Measurements from ENCODE around the gene DHCR24. TPM values are rescaled to one million over a fixed set of nuclear protein-coding genes. Genes with fewer than 3 reads are reported as not detected.

DHCR24 gene
- total and polyA plus RNA-seq, 2 experiments from 2014 or later, result 124 to 453 TPM

GRCh38 chr1:54857746-54858561 is 29.0 kb downstream of the DHCR24 start (continued):
- no peak for TF ChIP-seq ZNF114 (CRISPR knock-in tag; IDR thresholded peaks at IDR 0.05)
- TF ChIP-seq NANOG (IDR thresholded peaks at IDR 0.05; ENCODE audit: borderline replicate concordance), result no peak
- no peak for TF ChIP-seq EZH2phosphoT487 (IDR thresholded peaks at IDR 0.05; ENCODE audit: unreplicated experiment)
- TF ChIP-seq ETS1 (IDR thresholded peaks at IDR 0.05), result no peak

DNA sequence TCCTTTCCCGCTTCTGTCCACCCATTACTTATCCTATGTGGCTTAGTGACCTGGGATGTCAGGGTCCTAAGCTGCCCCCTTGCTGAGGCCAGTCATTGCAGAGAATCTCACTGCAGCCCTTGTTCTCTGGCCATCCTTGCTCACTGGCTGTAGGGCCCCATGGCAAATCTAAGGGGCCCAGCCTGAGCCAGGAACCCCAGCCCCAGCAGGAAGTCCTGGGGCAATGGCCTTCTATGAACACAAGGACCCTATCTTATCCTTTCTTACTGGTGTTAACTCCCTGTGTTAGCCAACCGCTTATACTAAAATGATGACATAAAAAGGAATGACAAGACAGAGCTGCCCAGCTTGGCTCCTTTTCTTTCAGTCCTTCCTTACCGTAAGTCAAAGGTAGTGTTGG is 29.9 kb downstream of the DHCR24 start:
- peaks cover 94% of the 10 kb centered on the region for H3K36me3 Mint-ChIP-seq (ENCODE audit: low read depth)
- no peak for DNase-seq (ENCODE audit: low spot score)
- ATAC-seq, result no peak

More for the DNA sequence above, 29.9 kb downstream of the DHCR24 start:
- H3K4me1 Mint-ChIP-seq, result peaks cover 3% of the 10 kb centered on the region; the same call in 2 of the 3 replicates
- peaks cover 48% of the 10 kb centered on the region for H4K20me1 ChIP-seq (replicated peaks; ENCODE audit: insufficient read depth)
- no peak overlapping the region for H3K4me3 ChIP-seq
- no peaks in the 10 kb centered on the region for H3K27me3 ChIP-seq (ENCODE audit: insufficient read depth)
- no peaks in the 10 kb centered on the region for H3K9me2 ChIP-seq (ENCODE audit: insufficient read depth)
- peaks cover 19% of the 10 kb centered on the region; the same call in 1 of the 2 replicates for H3F3A ChIP-seq (replicated peaks; ENCODE audit: low read depth)
- peaks cover 9% of the 10 kb centered on the region for H3K27me3 Mint-ChIP-seq (ENCODE audit: insufficient read depth, low read depth, poor library complexity)
- no peak overlapping the region for H2AFZ ChIP-seq
- TF ChIP-seq STAT1 (IDR thresholded peaks at IDR 0.05; ENCODE audit: unreplicated experiment) (no peak), CTCF (conservative IDR thresholded peaks at IDR 0.05; ENCODE audit: low read depth in 2 of 2) (no peak), ZNF462 (CRISPR knock-in tag; IDR thresholded peaks at IDR 0.05) (no peak)
- H3K27ac Mint-ChIP-seq, result no peak overlapping the region
- 0 out of 2 replicates have a peak overlapping the region, but pooled peaks have one; percentile 27 for H3K27ac ChIP-seq (ENCODE audit: low read depth)
- H3K79me2 ChIP-seq (replicated peaks; ENCODE audit: insufficient read depth), result peaks cover 9% of the 10 kb centered on the region; the same call in 1 of the 2 replicates
- H3K36me3 ChIP-seq (ENCODE audit: insufficient read depth), result peaks cover 75% of the 10 kb centered on the region
- no peaks in the 10 kb centered on the region; the same call in 1 of the 2 replicates for H3K4me1 ChIP-seq (ENCODE audit: insufficient read depth)
- no peaks in the 10 kb centered on the region for H3K9me3 Mint-ChIP-seq
- H3K4me3 Mint-ChIP-seq, result no peak overlapping the region
- H3K4me2 ChIP-seq, result no peak overlapping the region
